PC-9 (cell line): ENCODE measurements around the gene ARHGEF26. TPM values are rescaled to one million over a fixed set of nuclear protein-coding genes. Genes with fewer than 3 reads are reported as not detected.

Experiments
- BruUV-seq: library from RNA; stranded (reverse); fragments of 400-500 nt; replicated peaks from 2 replicates; lab custom pipeline; 2021; lab: Mats Ljungman, UMichigan
- CTCF ChIA-PET: fragments of 300-600 bp; sonication (Branson Sonifier 250); formaldehyde crosslinking; loops from one replicate; lab custom pipeline; 2022; ENCODE audit warnings: antibody characterized with exemption; lab: Charles Lee
- POLR2A ChIA-PET: fragments of 300-600 bp; sonication (Branson Sonifier 250); formaldehyde crosslinking; loops from one replicate; lab custom pipeline; 2022; ENCODE audit warnings: antibody characterized with exemption; ENCODE audit not compliant: unreplicated experiment; lab: Charles Lee
- DNase-seq, 2 experiments: peaks; one replicate each; pipeline versions ENCODE4 v3.0.0 to v3.0.0-alpha.2; 2015 to 2022; ENCODE audit warnings: mixed read lengths in 1 of 2
- H2AFZ ChIP-seq: fragments of 200-600 bp; sonication (generic); 2 replicates; pipeline ENCODE4 v1.8.1; 2017; ENCODE audit warnings: antibody characterized with exemption
- H3F3A ChIP-seq: fragments of 200-600 bp; sonication (generic); 2 replicates; pipeline ENCODE4 v1.8.1; 2017; ENCODE audit warnings: antibody characterized with exemption, mild to moderate bottlenecking, low read depth; ENCODE audit not compliant: insufficient read depth
- H3K27ac ChIP-seq: fragments of 200-600 bp; sonication (generic); 2 replicates; pipeline ENCODE4 v1.6.1; 2016; ENCODE audit warnings: mixed run types
- H3K27me3 ChIP-seq: fragments of 200-600 bp; sonication (generic); 2 replicates; pipeline ENCODE4 v1.6.1; 2016; ENCODE audit warnings: low read depth, mixed run types; ENCODE audit not compliant: insufficient read depth
- H3K36me3 ChIP-seq: fragments of 200-600 bp; sonication (generic); 2 replicates; pipeline ENCODE4 v1.6.1; 2016; ENCODE audit warnings: low read depth, mixed run types
- H3K4me1 ChIP-seq: fragments of 200-600 bp; sonication (generic); replicated peaks from 2 replicates; pipeline ENCODE4 v1.6.1; 2016; ENCODE audit warnings: mixed run types; ENCODE audit not compliant: insufficient read depth
- H3K4me2 ChIP-seq: fragments of 200-600 bp; sonication (generic); 2 replicates; pipeline ENCODE4 v1.6.1; 2017; ENCODE audit warnings: mixed run types
- H3K4me3 ChIP-seq: fragments of 200-600 bp; sonication (generic); 2 replicates; pipeline ENCODE4 v1.6.1; 2016; ENCODE audit warnings: mixed run types
- H3K79me2 ChIP-seq: fragments of 200-600 bp; sonication (generic); 2 replicates; pipeline ENCODE4 v1.6.1; 2017; ENCODE audit warnings: low read depth, mixed run types
- H3K9me2 ChIP-seq: fragments of 200-600 bp; sonication (generic); 2 replicates; pipeline ENCODE4 v1.8.1; 2017; ENCODE audit warnings: mild to moderate bottlenecking; ENCODE audit not compliant: insufficient read depth
- H3K9me3 ChIP-seq: fragments of 200-600 bp; sonication (generic); 2 replicates; pipeline ENCODE4 v1.8.1; 2016; ENCODE audit warnings: low read depth; ENCODE audit not compliant: insufficient read depth
- H4K20me1 ChIP-seq: fragments of 200-600 bp; sonication (generic); 2 replicates; pipeline ENCODE4 v1.8.1; 2017; ENCODE audit not compliant: insufficient read depth
- EZH2 ChIP-seq: fragments of 200-600 bp; sonication (generic); IDR thresholded peaks from 2 replicates; pipeline ENCODE4 v1.8.0; 2017; ENCODE audit warnings: antibody characterized with exemption, low read depth
- intact Hi-C: fragments of 100-400 bp; cut with micrococcal nuclease; formaldehyde crosslinking; loops from one replicate; pipeline ENCODE4 v1.10.0; 2022; ENCODE audit not compliant: unreplicated experiment
- total RNA-seq: library from RNA; stranded (reverse); gene quantifications from 2 replicates; pipeline ENCODE4 v1.2.3, GENCODE V29; 2021
- TF ChIP-seq, protein P1 (sequence below): fragments of 200-600 bp; sonication (generic); conservative IDR thresholded peaks from 2 replicates; pipeline ENCODE4 v1.6.1; 2017; ENCODE audit warnings: mixed run types, antibody characterized with exemption, mild to moderate bottlenecking, moderate library complexity

The ARHGEF26 gene
- total RNA-seq, 1 experiment from 2014 or later = 7.9 TPM

- TF ChIP-seq, protein P1, sequence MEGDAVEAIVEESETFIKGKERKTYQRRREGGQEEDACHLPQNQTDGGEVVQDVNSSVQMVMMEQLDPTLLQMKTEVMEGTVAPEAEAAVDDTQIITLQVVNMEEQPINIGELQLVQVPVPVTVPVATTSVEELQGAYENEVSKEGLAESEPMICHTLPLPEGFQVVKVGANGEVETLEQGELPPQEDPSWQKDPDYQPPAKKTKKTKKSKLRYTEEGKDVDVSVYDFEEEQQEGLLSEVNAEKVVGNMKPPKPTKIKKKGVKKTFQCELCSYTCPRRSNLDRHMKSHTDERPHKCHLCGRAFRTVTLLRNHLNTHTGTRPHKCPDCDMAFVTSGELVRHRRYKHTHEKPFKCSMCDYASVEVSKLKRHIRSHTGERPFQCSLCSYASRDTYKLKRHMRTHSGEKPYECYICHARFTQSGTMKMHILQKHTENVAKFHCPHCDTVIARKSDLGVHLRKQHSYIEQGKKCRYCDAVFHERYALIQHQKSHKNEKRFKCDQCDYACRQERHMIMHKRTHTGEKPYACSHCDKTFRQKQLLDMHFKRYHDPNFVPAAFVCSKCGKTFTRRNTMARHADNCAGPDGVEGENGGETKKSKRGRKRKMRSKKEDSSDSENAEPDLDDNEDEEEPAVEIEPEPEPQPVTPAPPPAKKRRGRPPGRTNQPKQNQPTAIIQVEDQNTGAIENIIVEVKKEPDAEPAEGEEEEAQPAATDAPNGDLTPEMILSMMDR = no peak
- TF ChIP-seq EZH2 = no peak
- no peaks in the 10 kb centered on the region for H3K36me3 ChIP-seq
- no peak for DNase-seq
- H3K9me2 ChIP-seq = peaks cover 5% of the 10 kb centered on the region; the same call in 1 of the 2 replicates
- no peaks in the 10 kb centered on the region for H4K20me1 ChIP-seq
- no peak overlapping the region for H2AFZ ChIP-seq
- H3K9me3 ChIP-seq = no peaks in the 10 kb centered on the region
- H3K4me2 ChIP-seq = no peak overlapping the region
- no peaks in the 10 kb centered on the region for H3K79me2 ChIP-seq
- no peaks in the 10 kb centered on the region for H3K27me3 ChIP-seq
- H3K4me3 ChIP-seq = no peak overlapping the region
- no peaks in the 10 kb centered on the region for H3K4me1 ChIP-seq
- intact Hi-C loops = no loop called here
- no peak overlapping the region for H3K27ac ChIP-seq
- ChIA-PET CTCF (no interaction called here), POLR2A (no interaction called here)
- BruUV-seq = no TSS peak
- H3F3A ChIP-seq = no peaks in the 10 kb centered on the region
Measured at GRCh38 chr3:154218728-154219127, 97.5 kb downstream of the ARHGEF26 start.

DNA sequence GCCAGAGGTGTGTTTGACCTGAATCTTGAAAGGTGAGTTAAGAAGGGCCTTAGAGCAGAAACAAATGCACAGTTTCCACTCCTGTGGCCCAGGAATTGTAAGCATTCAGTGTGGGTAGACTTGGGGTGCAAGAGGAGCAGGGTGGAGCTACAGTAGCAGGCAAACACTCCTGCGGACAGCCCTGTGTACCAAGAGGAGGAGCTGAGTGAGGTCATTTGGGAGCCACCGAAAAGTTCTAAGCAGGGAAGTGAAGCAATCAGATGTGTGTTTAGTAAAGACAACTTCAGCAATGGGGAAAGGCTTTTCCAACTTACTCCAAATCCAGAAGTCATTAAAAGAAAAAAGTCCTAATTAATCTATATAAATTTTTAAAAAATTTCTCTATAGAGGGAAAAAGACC, 99.3 kb downstream of the ARHGEF26 start:
- no peaks in the 10 kb centered on the region for H3K27me3 ChIP-seq
- no peak overlapping the region for H3K27ac ChIP-seq
- no peaks in the 10 kb centered on the region for H3K9me3 ChIP-seq
- DNase-seq = no peak
- H2AFZ ChIP-seq = no peak overlapping the region; the same call in 1 of the 2 replicates
- TF ChIP-seq EZH2 = no peak
- TF ChIP-seq, protein P1 = no peak
- ChIA-PET POLR2A (no interaction called here), CTCF (no interaction called here)
- intact Hi-C loops = no loop called here
- no peaks in the 10 kb centered on the region for H3F3A ChIP-seq
- H4K20me1 ChIP-seq = no peaks in the 10 kb centered on the region
- no peak overlapping the region for H3K4me3 ChIP-seq
- peaks cover under 1% of the 10 kb centered on the region; the same call in 1 of the 2 replicates for H3K9me2 ChIP-seq
- 0 out of 2 replicates have a peak, but pooled peaks cover 5% of the 10 kb centered on the region for H3K4me1 ChIP-seq
- H3K36me3 ChIP-seq = no peaks in the 10 kb centered on the region
- no peak overlapping the region for H3K4me2 ChIP-seq
- H3K79me2 ChIP-seq = no peaks in the 10 kb centered on the region
- BruUV-seq = no TSS peak

GRCh38 chr3:154223519-154223918, 102.3 kb downstream of the ARHGEF26 start:
- Histone ChIP-seq H3F3A (no peaks in the 10 kb centered on the region), H2AFZ (no peak overlapping the region), H3K4me2 (no peak overlapping the region), H4K20me1 (no peaks in the 10 kb centered on the region), H3K79me2 (no peaks in the 10 kb centered on the region), H3K9me2 (no peaks in the 10 kb centered on the region), H3K4me1 (0 out of 2 replicates have a peak, but pooled peaks cover 5% of the 10 kb centered on the region), H3K36me3 (no peaks in the 10 kb centered on the region), H3K27me3 (no peaks in the 10 kb centered on the region), H3K27ac (no peak overlapping the region), H3K9me3 (no peaks in the 10 kb centered on the region), H3K4me3 (no peak overlapping the region)
- BruUV-seq = no TSS peak
- TF ChIP-seq, protein P1 = no peak
- TF ChIP-seq EZH2 = no peak
- DNase-seq = no peak
- intact Hi-C loops = no loop called here
- POLR2A ChIA-PET = no interaction called here
- CTCF ChIA-PET = no interaction called here
